GM18867 (cell line): ENCODE results near the gene TLL2.
A peak's percentile ranks its signal among the peaks of the same experiment; 100 is the strongest.

Experiments
- ATAC-seq: cut with Tn5 transposase; IDR thresholded peaks from one replicate; pipeline ENCODE4 v1.9.1; 2021; ENCODE audit warnings: mild to moderate bottlenecking, moderate library complexity; ENCODE audit not compliant: unreplicated experiment

Gene TLL2

DNA sequence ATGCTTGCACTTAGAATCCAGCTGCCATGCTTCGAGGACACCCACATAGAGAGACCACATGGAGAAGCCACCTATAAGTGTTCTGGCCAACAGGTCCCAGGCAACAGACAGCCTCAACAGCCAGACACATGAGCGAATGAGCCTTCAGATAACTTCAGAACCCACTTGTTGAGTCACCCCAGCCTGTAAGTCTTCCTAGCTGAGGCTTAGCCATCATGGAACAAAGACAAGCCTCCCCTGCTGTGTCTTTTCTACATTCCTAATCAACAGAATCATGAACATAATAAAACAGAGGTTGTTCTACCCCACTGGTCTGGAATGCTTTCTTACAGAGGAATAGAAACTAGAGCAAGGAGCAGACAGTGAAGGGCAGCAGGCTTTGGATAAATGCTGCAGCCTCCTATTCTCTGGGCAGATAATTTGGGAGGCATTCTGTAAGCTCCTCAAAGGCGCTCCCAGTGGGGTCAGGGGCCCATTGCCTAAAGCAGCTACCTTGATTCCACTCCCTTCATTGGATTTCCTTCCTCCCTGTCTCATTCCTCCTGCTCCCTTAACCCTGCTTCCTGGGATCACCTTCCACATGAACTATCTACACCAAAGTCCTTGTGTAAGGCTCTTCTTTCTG, 4.6 kb downstream of the TLL2 start:
- no peak for ATAC-seq

GRCh38 chr10:96507044-96507443, 6.7 kb downstream of the TLL2 start:
- ATAC-seq, result no peak

DNA sequence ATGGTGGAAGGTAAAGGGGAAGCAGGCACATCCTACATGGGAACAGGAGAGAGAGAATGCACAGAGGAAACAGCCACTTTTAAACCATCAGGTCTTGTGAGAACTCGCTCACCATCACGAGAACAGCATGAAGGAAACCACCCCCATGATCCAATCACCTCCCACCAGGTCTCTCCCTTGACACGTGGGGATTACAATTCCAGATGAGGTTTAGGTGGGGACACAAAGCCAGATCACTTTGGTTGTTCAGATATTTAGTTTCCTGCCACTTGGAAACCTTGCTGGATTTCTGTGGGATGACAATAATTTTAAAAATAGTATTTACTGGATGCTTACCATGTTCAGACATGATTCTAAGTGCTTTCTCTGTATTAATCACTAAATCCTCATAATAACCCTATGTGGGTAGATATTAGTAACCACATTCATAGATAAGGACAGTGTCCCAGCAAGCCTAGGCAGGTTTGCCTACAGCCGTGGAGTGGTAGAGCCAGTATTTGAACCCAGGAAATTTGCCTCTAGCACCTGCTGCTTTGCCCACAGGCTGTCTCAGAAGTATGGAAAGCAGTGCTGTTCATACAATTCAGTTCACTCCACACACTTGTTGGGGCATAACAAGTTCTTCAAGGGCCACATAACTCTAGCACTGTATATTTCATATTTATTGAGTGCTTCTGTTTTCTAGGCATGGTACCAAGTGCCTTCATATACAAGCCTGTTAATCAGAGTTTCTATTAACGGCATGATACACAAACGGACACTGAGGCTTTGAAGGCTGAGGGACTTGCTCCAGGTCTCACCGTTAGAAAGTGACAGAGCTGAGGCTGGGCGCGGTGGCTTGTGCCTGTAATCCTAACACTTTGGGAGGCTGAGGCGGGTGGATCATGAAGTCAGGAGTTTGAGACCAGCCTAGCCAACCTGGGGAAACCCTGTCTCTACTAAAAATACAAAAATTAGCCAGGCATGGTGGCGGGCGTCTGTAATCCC, 8.3 kb downstream of the TLL2 start:
- no peak for ATAC-seq

- no peak for ATAC-seq
Measured at GRCh38 chr10:96502561-96503282, 11.0 kb downstream of the TLL2 start.

DNA sequence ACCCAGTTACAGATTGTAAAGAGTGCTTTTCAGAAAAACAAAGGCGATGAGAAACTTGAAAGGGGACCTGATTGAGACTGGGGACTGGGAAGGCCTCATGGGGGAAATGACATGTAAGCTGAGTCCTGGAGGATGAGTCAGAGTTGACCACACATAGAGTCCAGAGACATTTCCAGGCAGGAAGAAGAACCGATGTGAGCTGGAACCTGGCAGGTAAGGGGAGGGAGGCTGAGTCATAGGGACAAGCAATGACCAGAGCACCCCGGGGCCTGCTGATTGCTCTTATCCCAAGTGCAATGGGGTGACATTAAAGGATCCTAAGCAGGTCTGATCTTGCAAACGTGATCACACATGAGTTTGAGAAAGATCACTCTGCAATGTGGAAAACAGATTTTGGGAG, 11.7 kb downstream of the TLL2 start:
- no peak for ATAC-seq

GRCh38 chr10:96500519-96500918, 13.2 kb downstream of the TLL2 start:
- no peak for ATAC-seq

GRCh38 chr10:96500050-96500449, 13.7 kb downstream of the TLL2 start:
- no peak for ATAC-seq

GRCh38 chr10:96497391-96497790, 16.3 kb downstream of the TLL2 start:
- no peak for ATAC-seq

- ATAC-seq, result no peak
Measured at GRCh38 chr10:96496281-96496925, 17.3 kb downstream of the TLL2 start.

DNA sequence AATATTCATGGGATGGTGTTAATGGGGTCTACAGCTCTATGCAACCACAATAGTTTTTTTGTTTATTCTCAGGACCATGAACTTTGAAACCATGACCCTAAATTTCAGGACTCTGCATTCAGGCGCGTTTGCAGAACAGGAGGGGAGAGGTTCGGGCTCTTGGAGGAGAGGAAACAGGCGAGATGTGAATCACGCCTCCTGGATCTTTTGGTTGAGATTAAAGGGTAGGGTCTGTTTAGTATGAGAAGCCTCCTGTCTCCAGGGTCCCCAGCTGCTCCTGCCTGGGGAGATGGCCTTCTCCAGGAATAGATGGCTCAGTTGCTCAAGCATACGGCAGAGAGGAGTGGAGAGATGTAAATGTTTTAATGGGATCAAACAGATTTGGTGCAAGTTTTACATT, 18.2 kb downstream of the TLL2 start:
- ATAC-seq, result no peak

- ATAC-seq, result no peak
Measured at GRCh38 chr10:96494694-96495093, 19.0 kb downstream of the TLL2 start.

GRCh38 chr10:96493871-96494525, 19.7 kb downstream of the TLL2 start:
- ATAC-seq, result no peak

DNA sequence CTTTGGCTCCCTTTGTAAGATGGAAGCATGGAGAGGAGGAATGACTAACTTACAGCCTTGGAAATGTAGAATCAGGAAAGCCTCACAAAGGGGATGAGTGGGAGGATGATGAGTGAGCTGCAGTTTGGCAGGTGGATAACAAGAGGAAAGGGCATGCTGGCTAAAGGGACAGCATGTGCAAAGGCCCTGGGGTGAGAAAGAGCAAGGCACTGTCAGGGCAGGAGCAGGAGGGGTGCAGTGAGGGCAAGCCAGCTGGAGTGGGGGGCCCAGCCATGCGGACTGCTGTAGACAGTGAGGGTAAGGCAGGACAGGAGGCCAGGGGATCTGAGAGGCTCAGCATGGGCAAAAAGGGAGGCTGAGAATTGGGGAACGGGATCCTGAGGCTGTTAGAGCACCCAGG, 20.5 kb downstream of the TLL2 start:
- no peak for ATAC-seq

- ATAC-seq, result no peak
Measured at GRCh38 chr10:96491303-96491702, 22.4 kb downstream of the TLL2 start.

- ATAC-seq, result no peak
Measured at GRCh38 chr10:96488161-96488935, 25.4 kb downstream of the TLL2 start.

GRCh38 chr10:96482815-96483588, 30.7 kb downstream of the TLL2 start:
- ATAC-seq, result no peak

DNA sequence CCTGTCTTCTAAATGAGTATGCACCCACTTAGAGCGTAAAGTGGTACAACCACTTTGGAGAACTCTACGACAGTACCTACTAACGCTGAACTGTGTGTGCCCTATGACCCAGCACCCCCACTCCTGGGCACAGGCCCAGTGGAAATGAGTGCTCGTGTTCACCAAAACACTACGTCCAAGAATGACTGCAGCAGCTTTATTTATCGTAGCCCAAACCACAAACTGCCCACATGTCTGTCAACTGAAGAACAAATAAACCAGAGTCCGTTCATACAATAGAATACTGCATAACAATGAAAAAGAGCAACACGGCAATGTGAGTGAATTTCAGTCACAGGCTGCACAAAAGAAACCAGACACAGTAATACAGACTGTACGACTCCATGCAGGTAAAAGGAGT, 35.4 kb downstream of the TLL2 start:
- ATAC-seq, result no peak

- ATAC-seq, result no peak
Measured at GRCh38 chr10:96473866-96474265, 39.9 kb downstream of the TLL2 start.

DNA sequence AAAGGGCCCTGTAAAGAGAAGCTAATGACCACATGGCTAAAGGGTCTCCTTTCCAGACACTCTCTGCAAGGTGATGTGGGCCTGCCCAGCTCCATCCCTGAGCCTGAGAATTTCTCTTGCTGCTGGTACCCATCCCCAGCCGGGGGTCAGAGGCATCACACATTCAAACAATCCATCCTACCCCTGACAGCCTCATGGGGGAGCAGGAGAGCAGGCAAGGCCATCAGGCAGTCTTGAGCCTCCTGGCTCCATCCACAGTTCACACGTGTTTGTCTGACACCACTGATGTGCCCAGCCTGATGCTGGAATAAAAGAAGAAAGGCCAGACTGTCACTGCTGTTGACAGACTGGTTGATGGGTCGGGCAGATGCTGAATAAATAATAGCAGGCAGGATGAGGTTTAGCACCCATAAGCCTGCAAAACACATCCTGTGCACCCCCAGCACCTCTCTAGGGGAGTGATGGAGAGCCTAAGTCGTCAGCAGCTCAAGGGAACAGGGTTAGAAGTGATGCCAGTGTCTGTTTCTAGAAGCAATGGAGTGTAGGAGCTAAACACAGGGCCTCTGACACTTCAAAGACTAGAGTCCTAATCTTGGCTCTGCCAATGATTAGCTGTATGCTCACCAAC, 43.5 kb downstream of the TLL2 start:
- peak; percentile 73 for ATAC-seq
